Stimulated activated CD8-positive, alpha-beta memory T cell treated with anti-CD3 and anti-CD28 coated beads, Interleukin-12 subunit alpha, Interleukin-12 subunit beta, amount 100 ng/mL, for 24 hours (primary cell): ENCODE data around the gene PPIL1.
"Not testable (repeated sequence)": the region's sequence is repeated elsewhere in the genome, so short reads cannot be mapped to it uniquely, and the experiment has no call there.

Source experiments
- DNase-seq: peaks from one replicate; pipeline ENCODE4 v3.0.0-alpha.2; 2020; ENCODE audit errors: extremely low read depth

Gene PPIL1

GRCh38 chr6:36874443-36875249 lies at the start of gene PPIL1:
Gene PPIL1 (minus strand): TSS chr6:36874803. CDS start chr6:36874772, 31 bp downstream.
- peak; percentile 49 for DNase-seq

DNA sequence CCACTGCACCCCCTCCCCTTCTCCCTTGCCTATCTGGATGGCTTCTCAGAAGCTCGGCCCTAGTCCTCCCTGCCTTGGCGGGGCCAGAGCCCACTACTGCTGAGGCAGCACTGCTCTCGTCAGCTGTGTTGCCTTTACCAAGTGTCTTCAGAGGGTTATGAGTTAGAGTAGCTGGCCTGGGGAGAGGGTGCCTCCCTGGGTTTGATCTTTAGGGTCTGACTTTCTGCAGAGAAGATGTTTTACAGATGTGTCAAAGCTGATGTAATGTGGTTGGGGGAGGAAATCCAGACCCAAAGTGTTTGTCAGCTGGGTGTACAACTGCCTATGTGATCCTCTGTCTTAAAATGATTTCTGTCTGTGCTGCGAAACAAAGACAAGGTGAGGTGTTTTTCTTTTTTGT lies 49.5 kb upstream of the PPIL1 start:
- no peak for DNase-seq

- no peak for DNase-seq
These were observed 45.9 kb upstream of the PPIL1 start for GRCh38 chr6:36920546-36920945.

DNA sequence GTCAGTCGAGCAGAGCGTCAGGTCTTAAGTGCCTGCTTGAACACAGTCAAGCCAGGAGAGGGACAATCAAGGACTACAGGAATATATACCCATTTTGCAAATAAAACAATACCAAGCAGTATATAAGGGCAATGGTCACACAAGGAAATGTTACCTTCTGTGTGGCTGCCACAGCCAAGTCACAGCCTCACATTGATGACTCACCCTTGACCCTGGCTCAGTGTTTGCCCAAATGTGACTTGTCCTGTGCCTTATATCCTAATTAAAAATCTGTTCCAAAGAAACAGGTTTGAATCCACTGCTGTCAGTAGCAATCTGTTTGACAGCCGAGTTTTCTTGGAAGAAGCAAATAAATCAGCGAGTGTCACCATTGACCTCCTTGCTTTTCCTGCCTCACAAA lies 45.4 kb upstream of the PPIL1 start:
- no peak for DNase-seq

- DNase-seq, result no peak
These were observed 43.1 kb upstream of the PPIL1 start for GRCh38 chr6:36917541-36918193.

- no peak for DNase-seq
These were observed 41.5 kb upstream of the PPIL1 start for GRCh38 chr6:36916126-36916525.

GRCh38 chr6:36915599-36915998 lies 41.0 kb upstream of the PPIL1 start:
- DNase-seq, result no peak

GRCh38 chr6:36914227-36914794 lies 39.7 kb upstream of the PPIL1 start:
- no peak for DNase-seq

GRCh38 chr6:36913082-36913481 lies 38.5 kb upstream of the PPIL1 start:
- no peak for DNase-seq

GRCh38 chr6:36912586-36912985 lies 38.0 kb upstream of the PPIL1 start:
- DNase-seq, result peak; percentile 5

- DNase-seq, result peak; percentile 21
These were observed 37.4 kb upstream of the PPIL1 start for GRCh38 chr6:36912030-36912454.

GRCh38 chr6:36908747-36909146 lies 34.1 kb upstream of the PPIL1 start:
- no peak for DNase-seq

DNA sequence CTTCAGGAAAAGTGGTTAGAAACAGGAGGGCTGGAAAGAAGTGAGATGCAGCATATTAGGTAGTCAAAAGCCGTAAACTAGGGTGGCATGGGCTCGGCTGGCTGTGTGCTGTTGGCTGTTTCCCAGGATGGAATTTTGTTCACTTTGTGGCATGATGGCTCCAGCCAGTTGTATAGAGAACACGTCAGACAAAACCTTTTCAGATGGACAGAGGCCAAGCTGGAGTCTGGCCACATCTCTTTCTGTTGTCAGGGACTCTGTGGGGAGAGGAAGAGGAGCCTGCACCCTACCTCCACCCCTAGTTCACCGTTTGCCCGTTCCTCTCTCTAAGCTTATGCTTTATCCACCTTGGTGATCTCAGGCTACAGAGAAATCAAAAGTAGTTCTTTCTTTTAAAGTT lies 33.2 kb upstream of the PPIL1 start:
- no peak for DNase-seq

GRCh38 chr6:36906539-36907325 lies 32.1 kb upstream of the PPIL1 start:
- no peak for DNase-seq

GRCh38 chr6:36904851-36905393 lies 30.3 kb upstream of the PPIL1 start:
- no peak for DNase-seq

- no peak for DNase-seq
These were observed 29.5 kb upstream of the PPIL1 start for GRCh38 chr6:36904114-36904513.

DNA sequence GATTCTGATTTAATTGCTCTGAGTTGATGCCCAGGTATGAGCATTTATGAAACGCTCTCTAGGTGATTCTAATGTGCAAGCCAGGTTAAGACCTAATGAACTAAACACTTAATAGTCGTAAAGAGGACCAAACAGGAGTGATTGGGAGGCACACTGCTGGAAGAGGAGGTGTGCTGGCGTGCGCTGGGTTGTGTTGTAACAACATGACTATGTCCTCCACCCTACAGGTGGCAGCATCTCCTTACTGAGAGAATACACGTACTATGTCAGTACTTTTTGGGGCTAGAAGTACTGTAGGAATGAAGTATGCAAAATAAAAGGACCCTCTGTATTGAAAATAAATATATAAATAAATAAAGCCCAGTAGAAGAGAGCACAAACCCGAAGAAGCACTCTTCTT lies 23.0 kb upstream of the PPIL1 start:
- no peak for DNase-seq

DNA sequence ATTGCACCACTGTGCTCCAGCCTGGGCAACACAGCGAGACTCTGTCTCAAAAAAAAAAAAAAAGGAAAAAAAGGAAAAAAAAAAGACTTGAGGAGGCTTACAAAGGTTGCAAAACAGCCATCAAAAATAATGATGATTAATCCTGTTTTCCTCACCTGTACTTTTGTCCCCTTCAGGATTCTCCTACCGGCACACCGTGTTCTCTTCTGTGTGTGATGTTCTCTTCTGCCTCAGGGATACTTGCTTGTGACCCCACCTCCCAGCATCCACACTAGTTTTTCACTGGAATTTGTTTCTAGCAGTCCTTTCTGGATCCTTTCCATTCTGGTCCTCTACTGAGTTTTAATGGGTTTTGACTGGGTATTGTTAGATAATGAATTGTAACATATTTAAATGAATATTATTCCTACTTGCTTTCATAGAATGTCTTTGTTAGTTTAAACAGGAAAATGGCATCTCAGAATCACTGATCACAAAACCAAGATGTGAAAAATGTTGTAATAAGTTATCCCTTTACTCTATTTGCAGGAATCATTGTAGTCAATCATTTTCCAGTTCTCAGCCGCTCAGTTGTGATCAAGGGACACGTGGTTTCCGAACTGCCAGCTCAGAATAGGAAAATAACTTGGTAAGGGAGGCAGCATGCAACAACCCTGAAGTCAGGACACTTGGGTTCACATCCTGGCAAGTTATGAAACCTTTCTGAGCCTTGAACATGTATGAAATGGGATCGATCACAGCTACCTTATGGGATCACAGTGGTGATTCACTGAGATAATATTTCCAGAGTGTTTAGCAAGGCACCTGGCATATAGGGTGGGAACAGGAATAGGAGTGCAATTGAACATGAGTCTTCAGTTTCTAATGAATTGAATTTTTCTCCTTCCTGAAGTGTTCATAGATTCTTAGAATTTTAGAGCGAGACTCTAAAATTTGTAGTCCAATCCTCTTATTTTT lies 19.7 kb upstream of the PPIL1 start:
- DNase-seq, result no peak

GRCh38 chr6:36891153-36891552 lies 16.6 kb upstream of the PPIL1 start:
- DNase-seq, result not testable (repeated sequence)

DNA sequence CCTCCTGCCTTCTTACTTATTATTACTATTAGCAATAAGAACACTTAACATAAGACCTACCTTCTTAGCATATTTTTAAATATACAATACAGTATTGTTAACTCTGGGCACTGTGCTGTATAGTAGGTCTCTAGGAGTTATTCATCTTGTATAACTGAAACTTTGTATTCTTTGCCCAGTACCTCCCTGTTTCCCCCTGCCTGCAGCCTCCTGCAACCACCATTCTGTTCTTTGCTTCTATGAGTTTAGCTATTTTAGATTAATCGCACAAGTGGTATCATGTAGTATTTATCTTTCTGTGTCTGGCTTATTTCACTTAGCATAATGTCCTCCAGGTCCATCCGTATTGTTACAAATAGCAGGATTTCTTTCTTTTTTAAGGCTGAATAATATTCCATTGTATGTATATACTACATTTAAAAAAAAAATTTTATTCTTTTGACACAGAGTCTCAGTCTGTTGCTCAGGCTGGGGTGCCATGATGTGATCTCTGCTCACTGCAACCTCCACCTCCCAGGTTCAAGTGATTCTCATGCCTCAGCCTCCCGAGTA lies 15.6 kb upstream of the PPIL1 start:
- no peak for DNase-seq
